Measurements from ENCODE around the gene SULT1B1.

The SULT1B1 gene

DNA sequence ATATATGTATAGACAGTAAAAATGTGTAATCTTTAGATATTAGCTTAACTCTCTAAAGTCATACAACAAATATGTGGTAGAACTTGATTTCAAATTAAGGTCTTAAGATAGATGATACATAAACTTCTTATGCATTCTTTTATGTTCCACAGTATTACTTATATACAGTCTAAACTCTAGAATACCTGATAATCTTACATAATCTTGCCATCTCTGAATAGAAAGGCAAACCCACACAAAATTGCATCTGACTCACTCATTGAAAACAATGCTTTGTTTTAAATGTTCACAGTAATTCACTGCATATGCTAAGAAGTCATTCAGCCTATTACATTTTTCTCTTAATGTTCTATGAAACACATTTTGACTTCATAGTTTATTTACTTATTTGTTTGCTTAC is 10.1 kb downstream of the SULT1B1 start:
- Histone ChIP-seq H3K27ac (ENCODE audit: low read length) (no peak overlapping the region), H3K36me3 (replicated peaks; ENCODE audit: insufficient read depth, low read length) (no peaks in the 10 kb centered on the region), H3K4me3 (ENCODE audit: low read length) (no peak overlapping the region), H3K9me3 (replicated peaks; ENCODE audit: insufficient read depth, low read length) (no peaks in the 10 kb centered on the region), H4K20me1 (ENCODE audit: insufficient read depth, low read length) (no peaks in the 10 kb centered on the region), H3F3A (ENCODE audit: insufficient read depth, low read length) (no peaks in the 10 kb centered on the region), H3K4me1 (ENCODE audit: low read length) (no peaks in the 10 kb centered on the region), H3K9me2 (replicated peaks; ENCODE audit: insufficient read depth, low read length) (no peaks in the 10 kb centered on the region), H3K27me3 (replicated peaks; ENCODE audit: insufficient read depth, low read length) (no peaks in the 10 kb centered on the region), H3K9ac (ENCODE audit: low read length) (no peak overlapping the region), H2AFZ (ENCODE audit: low read length) (no peak overlapping the region), H3K4me2 (ENCODE audit: low read depth, low read length) (no peak overlapping the region), H3K79me2 (ENCODE audit: low read length) (no peaks in the 10 kb centered on the region)
- DNase-seq, result no peak
- no peak for TF ChIP-seq EZH2phosphoT487 (IDR thresholded peaks at IDR 0.05; ENCODE audit: low read length)
- no peak for TF ChIP-seq EZH2 (optimal IDR thresholded peaks at IDR 0.05; ENCODE audit: low read depth, low read length)
- TF ChIP-seq, protein P1, sequence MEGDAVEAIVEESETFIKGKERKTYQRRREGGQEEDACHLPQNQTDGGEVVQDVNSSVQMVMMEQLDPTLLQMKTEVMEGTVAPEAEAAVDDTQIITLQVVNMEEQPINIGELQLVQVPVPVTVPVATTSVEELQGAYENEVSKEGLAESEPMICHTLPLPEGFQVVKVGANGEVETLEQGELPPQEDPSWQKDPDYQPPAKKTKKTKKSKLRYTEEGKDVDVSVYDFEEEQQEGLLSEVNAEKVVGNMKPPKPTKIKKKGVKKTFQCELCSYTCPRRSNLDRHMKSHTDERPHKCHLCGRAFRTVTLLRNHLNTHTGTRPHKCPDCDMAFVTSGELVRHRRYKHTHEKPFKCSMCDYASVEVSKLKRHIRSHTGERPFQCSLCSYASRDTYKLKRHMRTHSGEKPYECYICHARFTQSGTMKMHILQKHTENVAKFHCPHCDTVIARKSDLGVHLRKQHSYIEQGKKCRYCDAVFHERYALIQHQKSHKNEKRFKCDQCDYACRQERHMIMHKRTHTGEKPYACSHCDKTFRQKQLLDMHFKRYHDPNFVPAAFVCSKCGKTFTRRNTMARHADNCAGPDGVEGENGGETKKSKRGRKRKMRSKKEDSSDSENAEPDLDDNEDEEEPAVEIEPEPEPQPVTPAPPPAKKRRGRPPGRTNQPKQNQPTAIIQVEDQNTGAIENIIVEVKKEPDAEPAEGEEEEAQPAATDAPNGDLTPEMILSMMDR (IDR thresholded peaks at IDR 0.05; ENCODE audit: low read length), result no peak

DNA sequence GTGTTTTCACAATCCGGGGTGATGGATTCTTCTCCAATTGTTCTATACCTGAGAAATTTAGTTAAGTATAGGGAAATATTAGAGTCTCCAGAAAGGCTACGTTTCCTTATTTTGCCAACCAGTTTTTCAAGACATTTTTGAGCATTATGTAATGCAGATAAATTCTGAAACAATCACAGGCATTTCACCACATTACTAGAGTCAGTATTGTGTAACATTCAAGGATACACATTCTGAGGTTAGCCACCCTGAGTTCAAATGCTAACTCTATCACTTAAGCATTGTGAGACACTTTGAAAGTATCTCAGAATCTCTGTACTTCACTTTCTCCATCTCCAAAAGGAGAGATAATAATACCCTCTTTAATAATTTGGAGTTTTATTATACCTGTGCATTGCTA is 10.6 kb downstream of the SULT1B1 start:
- no peak for DNase-seq
- no peak overlapping the region for H2AFZ ChIP-seq (ENCODE audit: low read length)
- H3K9me3 ChIP-seq (replicated peaks; ENCODE audit: insufficient read depth, low read length), result no peaks in the 10 kb centered on the region
- H3K9ac ChIP-seq (ENCODE audit: low read length), result no peak overlapping the region
- H3K27me3 ChIP-seq (replicated peaks; ENCODE audit: insufficient read depth, low read length), result no peaks in the 10 kb centered on the region
- no peaks in the 10 kb centered on the region for H3K4me1 ChIP-seq (ENCODE audit: low read length)
- no peaks in the 10 kb centered on the region for H3K36me3 ChIP-seq (replicated peaks; ENCODE audit: insufficient read depth, low read length)
- H3K79me2 ChIP-seq (ENCODE audit: low read length), result no peaks in the 10 kb centered on the region
- H3K4me2 ChIP-seq (ENCODE audit: low read depth, low read length), result no peak overlapping the region
- H4K20me1 ChIP-seq (ENCODE audit: insufficient read depth, low read length), result no peaks in the 10 kb centered on the region
- H3K27ac ChIP-seq (ENCODE audit: low read length), result no peak overlapping the region
- TF ChIP-seq EZH2phosphoT487 (IDR thresholded peaks at IDR 0.05; ENCODE audit: low read length), result no peak
- TF ChIP-seq, protein P1 (IDR thresholded peaks at IDR 0.05; ENCODE audit: low read length), result no peak
- no peak for TF ChIP-seq EZH2 (optimal IDR thresholded peaks at IDR 0.05; ENCODE audit: low read depth, low read length)
- no peaks in the 10 kb centered on the region for H3F3A ChIP-seq (ENCODE audit: insufficient read depth, low read length)
- no peaks in the 10 kb centered on the region for H3K9me2 ChIP-seq (replicated peaks; ENCODE audit: insufficient read depth, low read length)
- no peak overlapping the region for H3K4me3 ChIP-seq (ENCODE audit: low read length)

DNA sequence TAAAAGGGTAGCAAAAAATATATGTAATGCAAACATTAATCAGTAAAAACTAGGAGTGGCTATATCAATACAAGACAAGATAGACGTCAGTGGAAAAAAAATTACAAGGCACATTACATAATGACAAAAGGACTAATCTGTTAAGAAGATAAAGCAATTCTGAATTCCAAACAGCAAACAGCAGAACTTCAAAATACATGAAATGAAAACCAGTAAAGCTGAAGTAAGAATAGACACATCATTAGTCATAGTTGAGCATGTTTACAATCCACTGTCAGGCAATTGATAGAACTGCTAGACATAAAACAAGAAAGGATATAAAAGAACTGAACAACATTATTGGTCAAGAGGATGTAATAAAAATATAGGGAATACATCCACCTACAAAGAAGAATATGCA is 12.2 kb downstream of the SULT1B1 start:
- H3K4me2 ChIP-seq (ENCODE audit: low read depth, low read length), result no peak overlapping the region
- no peaks in the 10 kb centered on the region for H3K27me3 ChIP-seq (replicated peaks; ENCODE audit: insufficient read depth, low read length)
- H2AFZ ChIP-seq (ENCODE audit: low read length), result no peak overlapping the region
- H4K20me1 ChIP-seq (ENCODE audit: insufficient read depth, low read length), result no peaks in the 10 kb centered on the region
- no peaks in the 10 kb centered on the region for H3K9me2 ChIP-seq (replicated peaks; ENCODE audit: insufficient read depth, low read length)
- H3K4me1 ChIP-seq (ENCODE audit: low read length), result no peaks in the 10 kb centered on the region
- no peaks in the 10 kb centered on the region for H3K79me2 ChIP-seq (ENCODE audit: low read length)
- H3K27ac ChIP-seq (ENCODE audit: low read length), result no peak overlapping the region
- no peak overlapping the region for H3K4me3 ChIP-seq (ENCODE audit: low read length)
- H3K36me3 ChIP-seq (replicated peaks; ENCODE audit: insufficient read depth, low read length), result no peaks in the 10 kb centered on the region
- no peak overlapping the region for H3K9ac ChIP-seq (ENCODE audit: low read length)
- TF ChIP-seq EZH2phosphoT487 (IDR thresholded peaks at IDR 0.05; ENCODE audit: low read length) (no peak), EZH2 (optimal IDR thresholded peaks at IDR 0.05; ENCODE audit: low read depth, low read length) (no peak)
- TF ChIP-seq, protein P1 (IDR thresholded peaks at IDR 0.05; ENCODE audit: low read length), result no peak
- H3F3A ChIP-seq (ENCODE audit: insufficient read depth, low read length), result no peaks in the 10 kb centered on the region
- no peaks in the 10 kb centered on the region for H3K9me3 ChIP-seq (replicated peaks; ENCODE audit: insufficient read depth, low read length)
- DNase-seq, result no peak
